HEK293T (cell line): ENCODE measurements around the gene SLFN5.

Experiments used
- ELF4 ChIP-seq: fragments of 450-650 bp; IDR thresholded peaks from 2 replicates; pipeline ENCODE4 v1.6.1; 2017; ENCODE audit warnings: antibody characterized with exemption
- L3MBTL2 ChIP-seq: fragments of 450-650 bp; conservative IDR thresholded peaks from 2 replicates; pipeline ENCODE4 v1.6.1; 2016; ENCODE audit warnings: mild to moderate bottlenecking
- NFRKB ChIP-seq: fragments of 450-650 bp; IDR thresholded peaks from 2 replicates; pipeline ENCODE4 v1.6.1; 2016; ENCODE audit warnings: mild to moderate bottlenecking, moderate library complexity
- SP1 ChIP-seq: fragments of 450-650 bp; IDR thresholded peaks from 2 replicates; pipeline ENCODE4 v1.6.1; 2017

DNA sequence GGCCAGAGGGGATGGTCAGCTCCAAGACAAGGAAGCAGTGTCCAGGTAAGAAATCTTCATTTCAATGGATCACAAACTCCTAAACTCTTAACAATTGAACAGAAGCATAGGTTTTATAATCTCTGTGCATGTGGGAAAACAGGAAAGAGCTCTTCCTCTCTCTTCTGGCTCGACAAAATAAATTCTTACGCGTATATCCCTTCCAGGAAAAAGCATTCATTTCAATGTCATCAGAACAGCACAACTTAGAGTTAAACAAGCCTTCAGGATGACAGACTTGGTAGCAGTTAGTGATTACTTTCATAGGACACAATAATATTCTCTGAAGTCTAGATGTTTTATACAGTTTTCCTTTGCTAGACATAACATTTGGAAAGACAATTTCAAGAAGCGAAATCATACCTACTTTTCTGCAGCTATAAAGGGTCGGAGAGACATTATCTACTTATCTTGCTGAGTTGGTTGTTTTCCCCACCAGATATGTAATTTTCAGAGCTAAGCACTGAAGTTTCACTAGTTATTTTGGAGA is 29.4 kb upstream of the SLFN5 start:
- no peak for TF ChIP-seq L3MBTL2
- TF ChIP-seq ELF4 = no peak
- TF ChIP-seq NFRKB = no peak
- TF ChIP-seq SP1 = no peak
